HCT116 (cell line): ENCODE data around the gene GABARAP. TPM values are rescaled to one million over a fixed set of nuclear protein-coding genes. Genes with fewer than 3 reads are reported as not detected.

Source experiments
- ATAC-seq: fragments of 200-7000 bp; cut with Tn5 transposase; 2 replicates; pipeline ENCODE4 v1.9.1; 2020; ENCODE audit warnings: mild to moderate bottlenecking, moderate library complexity
- BruUV-seq: library from RNA; stranded (reverse); fragments of 400-500 nt; replicated peaks from 2 replicates; lab custom pipeline; 2021; lab: Mats Ljungman, UMichigan
- CTCF ChIA-PET: fragments of 300-600 bp; sonication (Branson Sonifier 250); formaldehyde crosslinking; loops from one replicate; lab custom pipeline; 2021; ENCODE audit warnings: antibody characterized with exemption; lab: Charles Lee
- POLR2A ChIA-PET: fragments of 300-600, 350-600 bp; sonication (Branson Sonifier 250); formaldehyde crosslinking; loops from one replicate; lab custom pipeline; 2021; ENCODE audit warnings: antibody characterized with exemption; lab: Charles Lee
- RAD21 ChIA-PET, 2 experiments: fragments of 300-600 bp; sonication (Branson Sonifier 250); formaldehyde crosslinking; loops; one replicate each; lab custom pipeline; 2023; ENCODE audit warnings: low total read pairs in 2 of 2; ENCODE audit not compliant: uncharacterized antibody in 2 of 2, unreplicated experiment in 2 of 2, low non-redundant PET in 1 of 2; lab: Charles Lee
- DNase-seq: peaks from one replicate; pipeline ENCODE4 v3.0.0-alpha.2; 2010; ENCODE audit warnings: low read depth, low spot score
- H2AFZ ChIP-seq: fragments of 200-600 bp; shearing (Covaris generic), sonication (generic); 2 replicates; pipeline ENCODE4 v1.6.1; 2017; ENCODE audit warnings: low read depth, mixed run types, mixed read lengths, antibody characterized with exemption, low read length; ENCODE audit not compliant: poor library complexity, severe bottlenecking
- H3K27ac ChIP-seq: 2 replicates; pipeline ENCODE4 v1.5.1; 2012; ENCODE audit warnings: low read depth, low read length
- H3K27me3 ChIP-seq: fragments of 200-600 bp; sonication (generic); 2 replicates; pipeline ENCODE4 v1.6.1; 2016; ENCODE audit warnings: mixed run types, low read length, mixed read lengths; ENCODE audit not compliant: insufficient read depth
- H3K36me3 ChIP-seq, 2 experiments: fragments of 200-500 bp in 1 of 2; fragments of 200-600 bp in 1 of 2; sonication (Bioruptor generic) in 1 of 2; sonication (generic) in 1 of 2; 2 replicates each; pipeline versions ENCODE4 v1.5.1 to v1.6.1; 2014 to 2016; ENCODE audit warnings: low read length in 2 of 2, inconsistent platforms in 1 of 2, mixed read lengths in 1 of 2, mixed run types in 1 of 2; ENCODE audit not compliant: insufficient read depth in 2 of 2, control insufficient read depth in 1 of 2
- H3K4me1 ChIP-seq, 2 experiments: fragments of 200-600 bp in 1 of 2; sonication (generic) in 1 of 2; 2 replicates each; pipeline versions ENCODE4 v1.5.1 to v1.6.1; 2012 to 2017; ENCODE audit warnings: low read length in 2 of 2, inconsistent platforms in 1 of 2, mild to moderate bottlenecking in 1 of 2, mixed read lengths in 1 of 2, mixed run types in 1 of 2, moderate library complexity in 1 of 2; ENCODE audit not compliant: insufficient read depth in 2 of 2, control insufficient read depth in 1 of 2
- H3K4me2 ChIP-seq: fragments of 200-600 bp; sonication (generic); 2 replicates; pipeline ENCODE4 v1.6.1; 2017; ENCODE audit warnings: mixed run types, low read length, mixed read lengths
- H3K4me3 ChIP-seq, 2 experiments: fragments of 200-600 bp in 1 of 2; sonication (generic) in 1 of 2; replicated peaks in 1 of 2; 2 replicates each; pipeline ENCODE4 v1.5.1; 2011 to 2016; ENCODE audit warnings: low read length in 2 of 2, control low read depth in 1 of 2, low read depth in 1 of 2, mild to moderate bottlenecking in 1 of 2, mixed read lengths in 1 of 2, mixed run types in 1 of 2
- H3K79me2 ChIP-seq: fragments of 200-600 bp; sonication (generic); 2 replicates; pipeline ENCODE4 v1.6.1; 2017; ENCODE audit warnings: mild to moderate bottlenecking, mixed run types, low read length, moderate library complexity, mixed read lengths; ENCODE audit not compliant: insufficient read depth
- H3K9ac ChIP-seq: fragments of 200-600 bp; sonication (generic); 2 replicates; pipeline ENCODE4 v1.6.1; 2016; ENCODE audit warnings: low read length, mixed read lengths
- H3K9me2 ChIP-seq: fragments of 200-600 bp; sonication (generic), shearing (Covaris generic); 2 replicates; pipeline ENCODE4 v1.6.1; 2017; ENCODE audit warnings: mixed run types, mild to moderate bottlenecking, moderate library complexity; ENCODE audit not compliant: insufficient read depth
- H3K9me3 ChIP-seq, 2 experiments: fragments of 200-500 bp in 1 of 2; fragments of 200-600 bp in 1 of 2; sonication (Bioruptor generic) in 1 of 2; sonication (generic) in 1 of 2; 2 replicates each; pipeline ENCODE4 v1.6.1; 2014 to 2017; ENCODE audit warnings: low read length in 2 of 2, mixed read lengths in 2 of 2, inconsistent platforms in 1 of 2, low read depth in 1 of 2, mild to moderate bottlenecking in 1 of 2, mixed run types in 1 of 2, moderate library complexity in 1 of 2; ENCODE audit not compliant: control insufficient read depth in 1 of 2, insufficient read depth in 1 of 2
- H4K20me1 ChIP-seq: fragments of 200-600 bp; sonication (generic), shearing (Covaris generic); 2 replicates; pipeline ENCODE4 v1.6.1; 2017; ENCODE audit warnings: mixed run types, mild to moderate bottlenecking, moderate library complexity; ENCODE audit not compliant: insufficient read depth
- ATF3 ChIP-seq: IDR thresholded peaks from 2 replicates; pipeline ENCODE4 v1.6.1; 2012
- CBX3 ChIP-seq: IDR thresholded peaks from 2 replicates; pipeline ENCODE4 v1.6.1; 2012; ENCODE audit warnings: low read depth
- CEBPB ChIP-seq: IDR thresholded peaks from 2 replicates; pipeline ENCODE4 v1.6.1; 2012; ENCODE audit warnings: low read depth
- EGR1 ChIP-seq: IDR thresholded peaks from 2 replicates; pipeline ENCODE4 v1.6.1; 2012; ENCODE audit warnings: low read depth
- EZH2 ChIP-seq: fragments of 200-600 bp; sonication (generic); IDR thresholded peaks from 2 replicates; pipeline ENCODE4 v1.6.1; 2017; ENCODE audit warnings: antibody characterized with exemption, mixed run types
- EZH2phosphoT487 ChIP-seq: fragments of 200-600 bp; IDR thresholded peaks from 2 replicates; pipeline ENCODE4 v1.6.1; 2018; ENCODE audit warnings: antibody characterized with exemption, borderline replicate concordance
- POLR2A ChIP-seq: IDR thresholded peaks from 2 replicates; pipeline ENCODE4 v1.7.0; 2011; ENCODE audit warnings: borderline replicate concordance; ENCODE audit not compliant: insufficient read depth, insufficient read length; ENCODE audit errors: extremely low read depth
- RAD21 ChIP-seq: IDR thresholded peaks from 2 replicates; pipeline ENCODE4 v1.6.1; 2012; ENCODE audit warnings: low read depth, mild to moderate bottlenecking
- SP1 ChIP-seq: IDR thresholded peaks from 2 replicates; pipeline ENCODE4 v1.6.1; 2012; ENCODE audit warnings: low read depth
- TCF7L2 ChIP-seq: IDR thresholded peaks from 2 replicates; pipeline ENCODE4 v1.7.0; 2011; ENCODE audit warnings: borderline replicate concordance, inconsistent platforms; ENCODE audit not compliant: insufficient read depth, insufficient read length; ENCODE audit errors: extremely low read depth
- YY1 ChIP-seq: IDR thresholded peaks from 2 replicates; pipeline ENCODE4 v1.6.1; 2011; ENCODE audit warnings: low read length, low read depth, moderate library complexity, mild to moderate bottlenecking; ENCODE audit not compliant: insufficient replicate concordance; ENCODE audit errors: extremely low read depth
- ZBTB33 ChIP-seq: IDR thresholded peaks from 2 replicates; pipeline ENCODE4 v1.6.1; 2011; ENCODE audit warnings: mild to moderate bottlenecking, low read length, moderate library complexity; ENCODE audit not compliant: insufficient replicate concordance; ENCODE audit errors: extremely low read depth
- ZFX ChIP-seq: fragments of 450-650 bp; IDR thresholded peaks from 2 replicates; pipeline ENCODE4 v1.6.1; 2017
- ZNF274 ChIP-seq: fragments of 200-500 bp; sonication (Bioruptor generic); IDR thresholded peaks from 2 replicates; pipeline ENCODE4 v1.6.1; 2014; ENCODE audit warnings: mild to moderate bottlenecking, low read depth, low read length, inconsistent platforms
- intact Hi-C: fragments of 100-400 bp; cut with micrococcal nuclease; formaldehyde crosslinking; loops from 2 replicates; pipeline ENCODE4 v1.10.0; 2022
- total RNA-seq: library from RNA; stranded (reverse); gene quantifications from one replicate; pipeline ENCODE4 v1.2.1, GENCODE V29; 2021; ENCODE audit not compliant: unreplicated experiment
- TF ChIP-seq, protein P1 (sequence below), 3 experiments: fragments of 200-600 bp in 1 of 3; sonication (generic) in 1 of 3; IDR thresholded peaks in 2 of 3; conservative IDR thresholded peaks in 1 of 3; 2 replicates each; pipeline ENCODE4 v1.5.1; 2012 to 2017; ENCODE audit warnings: low read depth in 2 of 3, low read length in 2 of 3, antibody characterized with exemption in 1 of 3, borderline replicate concordance in 1 of 3, control low read depth in 1 of 3, mild to moderate bottlenecking in 1 of 3, mixed read lengths in 1 of 3, mixed run types in 1 of 3, moderate library complexity in 1 of 3; ENCODE audit not compliant: insufficient read depth in 1 of 3
- TF ChIP-seq, protein P2 (sequence below): IDR thresholded peaks from 2 replicates; pipeline ENCODE4 v1.6.1; 2012; ENCODE audit warnings: low read depth
- TF ChIP-seq, protein P3 (sequence below): IDR thresholded peaks from 2 replicates; pipeline ENCODE4 v1.6.1; 2012

GABARAP gene
- total RNA-seq, 1 experiment from 2014 or later: 287 TPM

- peak within 1 kb of the TSS; percentile 93 for H3K9ac ChIP-seq
- TF ChIP-seq, protein P1, sequence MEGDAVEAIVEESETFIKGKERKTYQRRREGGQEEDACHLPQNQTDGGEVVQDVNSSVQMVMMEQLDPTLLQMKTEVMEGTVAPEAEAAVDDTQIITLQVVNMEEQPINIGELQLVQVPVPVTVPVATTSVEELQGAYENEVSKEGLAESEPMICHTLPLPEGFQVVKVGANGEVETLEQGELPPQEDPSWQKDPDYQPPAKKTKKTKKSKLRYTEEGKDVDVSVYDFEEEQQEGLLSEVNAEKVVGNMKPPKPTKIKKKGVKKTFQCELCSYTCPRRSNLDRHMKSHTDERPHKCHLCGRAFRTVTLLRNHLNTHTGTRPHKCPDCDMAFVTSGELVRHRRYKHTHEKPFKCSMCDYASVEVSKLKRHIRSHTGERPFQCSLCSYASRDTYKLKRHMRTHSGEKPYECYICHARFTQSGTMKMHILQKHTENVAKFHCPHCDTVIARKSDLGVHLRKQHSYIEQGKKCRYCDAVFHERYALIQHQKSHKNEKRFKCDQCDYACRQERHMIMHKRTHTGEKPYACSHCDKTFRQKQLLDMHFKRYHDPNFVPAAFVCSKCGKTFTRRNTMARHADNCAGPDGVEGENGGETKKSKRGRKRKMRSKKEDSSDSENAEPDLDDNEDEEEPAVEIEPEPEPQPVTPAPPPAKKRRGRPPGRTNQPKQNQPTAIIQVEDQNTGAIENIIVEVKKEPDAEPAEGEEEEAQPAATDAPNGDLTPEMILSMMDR (IDR thresholded peaks at IDR 0.05 in 2 of 3, conservative IDR thresholded peaks at IDR 0.05 in 1 of 3; ENCODE audit: borderline replicate concordance in 1 of 3, insufficient read depth in 1 of 3, low read depth in 2 of 3, low read length in 2 of 3): no peak
- TF ChIP-seq SP1 (peak; percentile 67), POLR2A (no peak), EZH2 (no peak), EZH2phosphoT487 (no peak), CBX3 (no peak), TCF7L2 (peak; percentile 93), CEBPB (no peak), ZNF274 (no peak), ATF3 (no peak), YY1 (no peak), ZBTB33 (no peak), EGR1 (peak; percentile 85), RAD21 (no peak), ZFX (no peak)
- TF ChIP-seq, protein P2, sequence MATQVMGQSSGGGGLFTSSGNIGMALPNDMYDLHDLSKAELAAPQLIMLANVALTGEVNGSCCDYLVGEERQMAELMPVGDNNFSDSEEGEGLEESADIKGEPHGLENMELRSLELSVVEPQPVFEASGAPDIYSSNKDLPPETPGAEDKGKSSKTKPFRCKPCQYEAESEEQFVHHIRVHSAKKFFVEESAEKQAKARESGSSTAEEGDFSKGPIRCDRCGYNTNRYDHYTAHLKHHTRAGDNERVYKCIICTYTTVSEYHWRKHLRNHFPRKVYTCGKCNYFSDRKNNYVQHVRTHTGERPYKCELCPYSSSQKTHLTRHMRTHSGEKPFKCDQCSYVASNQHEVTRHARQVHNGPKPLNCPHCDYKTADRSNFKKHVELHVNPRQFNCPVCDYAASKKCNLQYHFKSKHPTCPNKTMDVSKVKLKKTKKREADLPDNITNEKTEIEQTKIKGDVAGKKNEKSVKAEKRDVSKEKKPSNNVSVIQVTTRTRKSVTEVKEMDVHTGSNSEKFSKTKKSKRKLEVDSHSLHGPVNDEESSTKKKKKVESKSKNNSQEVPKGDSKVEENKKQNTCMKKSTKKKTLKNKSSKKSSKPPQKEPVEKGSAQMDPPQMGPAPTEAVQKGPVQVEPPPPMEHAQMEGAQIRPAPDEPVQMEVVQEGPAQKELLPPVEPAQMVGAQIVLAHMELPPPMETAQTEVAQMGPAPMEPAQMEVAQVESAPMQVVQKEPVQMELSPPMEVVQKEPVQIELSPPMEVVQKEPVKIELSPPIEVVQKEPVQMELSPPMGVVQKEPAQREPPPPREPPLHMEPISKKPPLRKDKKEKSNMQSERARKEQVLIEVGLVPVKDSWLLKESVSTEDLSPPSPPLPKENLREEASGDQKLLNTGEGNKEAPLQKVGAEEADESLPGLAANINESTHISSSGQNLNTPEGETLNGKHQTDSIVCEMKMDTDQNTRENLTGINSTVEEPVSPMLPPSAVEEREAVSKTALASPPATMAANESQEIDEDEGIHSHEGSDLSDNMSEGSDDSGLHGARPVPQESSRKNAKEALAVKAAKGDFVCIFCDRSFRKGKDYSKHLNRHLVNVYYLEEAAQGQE: no peak
- TF ChIP-seq, protein P3, sequence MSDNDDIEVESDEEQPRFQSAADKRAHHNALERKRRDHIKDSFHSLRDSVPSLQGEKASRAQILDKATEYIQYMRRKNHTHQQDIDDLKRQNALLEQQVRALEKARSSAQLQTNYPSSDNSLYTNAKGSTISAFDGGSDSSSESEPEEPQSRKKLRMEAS: peak; percentile 96
These were observed 39.1 kb upstream of the GABARAP start, which contains the start of gene SLC2A4 for GRCh38 chr17:7281074-7281952. Gene SLC2A4 (plus strand): TSS chr17:7281718. CDS start chr17:7281935, 217 bp downstream.

More at GRCh38 chr17:7281074-7281952, 39.1 kb upstream of the GABARAP start, which contains the start of gene SLC2A4:
- H3K27me3 ChIP-seq: no peaks in the 10 kb centered on the region
- no peaks in the 10 kb centered on the region for H4K20me1 ChIP-seq
- H3K36me3 ChIP-seq: no peaks in the 10 kb centered on the region
- ChIA-PET RAD21 (interaction anchor here (0.7 to 1.5 kb wide), 4 partner anchors 15 to 156 kb away, joined by 3 to 17 read pairs (median 8); no protein-coding TSS in a partner anchor), POLR2A (interaction anchor here (0.7 to 1.8 kb wide), 10 partner anchors 15 to 298 kb away, joined by 3 to 8 read pairs (median 4); partner anchors contain the start of genes CD68, NEURL4 and TMEM102), CTCF (interaction anchor here (0.6 to 2.0 kb wide), 14 partner anchors 11 to 279 kb away, joined by 3 to 38 read pairs (median 4); partner anchors contain the start of gene NEURL4)
- peak within 1 kb of the TSS; percentile 73 for H3K27ac ChIP-seq
- intact Hi-C loops: loop anchor here (2.0 kb wide), 1 partner anchor 19 kb away; the partner anchor contains the start of gene CLDN7
- peaks cover 13 to 34% of the 10 kb centered on the region in 2 experiments for H3K4me1 ChIP-seq
- H3K4me2 ChIP-seq: peak within 1 kb of the TSS; percentile 98
- peak within 1 kb of the TSS; percentile 76 for H2AFZ ChIP-seq
- peak within 1 kb of the TSS; percentile 50 to 65 for H3K4me3 ChIP-seq
- no peaks in the 10 kb centered on the region for H3K9me3 ChIP-seq
- DNase-seq (peak; percentile 95), ATAC-seq (peak; percentile 81)
- TSS peak; percentile 52 for BruUV-seq
- no peaks in the 10 kb centered on the region for H3K9me2 ChIP-seq
- no peaks in the 10 kb centered on the region for H3K79me2 ChIP-seq
